Activated CD8-positive, alpha-beta T cell treated with anti-CD3 and anti-CD28 coated beads for 36 hours (primary cell): Measurements from ENCODE around the gene EGF. TPM values are rescaled to one million over a fixed set of nuclear protein-coding genes. Genes with fewer than 3 reads are reported as not detected.

Source experiments
- ATAC-seq: fragments of 200-7000 bp; cut with Tn5 transposase; one replicate; pipeline ENCODE4 v1.10.0; 2021; ENCODE audit warnings: mild to moderate bottlenecking, moderate library complexity
- CTCF ChIA-PET: fragments of 350-600 bp; sonication (Branson Sonifier 250); formaldehyde crosslinking; loops from one replicate; lab custom pipeline; 2021; ENCODE audit warnings: antibody characterized with exemption; lab: Charles Lee
- POLR2A ChIA-PET: fragments of 350-600 bp; sonication (Branson Sonifier 250); formaldehyde crosslinking; loops from one replicate; lab custom pipeline; 2021; ENCODE audit warnings: antibody characterized with exemption; lab: Charles Lee
- DNase-seq: peaks from one replicate; pipeline ENCODE4 v3.0.0-alpha.2; 2020
- H3K27ac Mint-ChIP-seq: one replicate; pipeline ENCODE4 v1.8.0; 2021; ENCODE audit warnings: mild to moderate bottlenecking, mixed read lengths
- H3K27me3 Mint-ChIP-seq: one replicate; pipeline ENCODE4 v1.8.0; 2021; ENCODE audit warnings: mixed read lengths
- H3K36me3 Mint-ChIP-seq: one replicate; pipeline ENCODE4 v1.8.0; 2021; ENCODE audit warnings: low read depth, mixed read lengths
- H3K4me1 Mint-ChIP-seq: one replicate; pipeline ENCODE4 v1.8.0; 2021; ENCODE audit warnings: low read depth, mixed read lengths
- H3K4me3 Mint-ChIP-seq: one replicate; pipeline ENCODE4 v1.8.0; 2021; ENCODE audit warnings: mild to moderate bottlenecking, moderate library complexity, mixed read lengths
- H3K9me3 Mint-ChIP-seq: one replicate; pipeline ENCODE4 v1.8.0; 2021; ENCODE audit warnings: mixed read lengths
- CTCF ChIP-seq: fragments of 200-600 bp; IDR thresholded peaks from one replicate; pipeline ENCODE4 v1.8.0; 2022; ENCODE audit warnings: antibody characterized with exemption, mild to moderate bottlenecking
- intact Hi-C: fragments of 100-400 bp; cut with micrococcal nuclease; formaldehyde crosslinking; loops from one replicate; pipeline ENCODE4 v1.10.0; 2022
- total RNA-seq, 2 experiments: library from RNA; stranded (reverse); gene quantifications; one replicate each; pipeline ENCODE4 v1.2.3, GENCODE V29; 2021

Gene EGF
- total RNA-seq, 2 experiments from 2014 or later: not detected

- CTCF ChIA-PET: no interaction called here
- H3K9me3 Mint-ChIP-seq: no peaks in the 10 kb centered on the region
These were observed 22.6 kb upstream of the EGF start for GRCh38 chr4:109890076-109890475.

GRCh38 chr4:109902559-109903251, 10.0 kb upstream of the EGF start:
- no peak for ATAC-seq
- peaks cover 2% of the 10 kb centered on the region for H3K9me3 Mint-ChIP-seq
- DNase-seq: no peak
- no peak overlapping the region for H3K4me3 Mint-ChIP-seq
- H3K27me3 Mint-ChIP-seq: peaks cover 19% of the 10 kb centered on the region
- H3K27ac Mint-ChIP-seq: no peak overlapping the region
- CTCF ChIA-PET: no interaction called here
- POLR2A ChIA-PET: no interaction called here
- no peaks in the 10 kb centered on the region for H3K4me1 Mint-ChIP-seq
- no peaks in the 10 kb centered on the region for H3K36me3 Mint-ChIP-seq
- TF ChIP-seq CTCF: no peak
- intact Hi-C loops: no loop called here

More at GRCh38 chr4:109890076-109890475, 22.6 kb upstream of the EGF start:
- no peak overlapping the region for H3K4me3 Mint-ChIP-seq
- POLR2A ChIA-PET: no interaction called here
- no peak overlapping the region for H3K27ac Mint-ChIP-seq
- H3K4me1 Mint-ChIP-seq: no peaks in the 10 kb centered on the region
- no peak for TF ChIP-seq CTCF
- H3K27me3 Mint-ChIP-seq: peaks cover 4% of the 10 kb centered on the region
- no peaks in the 10 kb centered on the region for H3K36me3 Mint-ChIP-seq
- DNase-seq (no peak), ATAC-seq (no peak)
- intact Hi-C loops: no loop called here

GRCh38 chr4:109908731-109909130, 4.0 kb upstream of the EGF start:
- H3K27me3 Mint-ChIP-seq: peaks cover 17% of the 10 kb centered on the region
- no peak for ATAC-seq
- POLR2A ChIA-PET: no interaction called here
- no peak overlapping the region for H3K4me3 Mint-ChIP-seq
- no peak for DNase-seq
- no peak for TF ChIP-seq CTCF
- intact Hi-C loops: no loop called here
- no peaks in the 10 kb centered on the region for H3K9me3 Mint-ChIP-seq
- H3K4me1 Mint-ChIP-seq: no peaks in the 10 kb centered on the region
- no peaks in the 10 kb centered on the region for H3K36me3 Mint-ChIP-seq
- CTCF ChIA-PET: no interaction called here
- H3K27ac Mint-ChIP-seq: no peak overlapping the region

GRCh38 chr4:109910256-109910655, 2.4 kb upstream of the EGF start:
- Mint-ChIP-seq H3K9me3 (no peaks in the 10 kb centered on the region), H3K27me3 (peaks cover 18% of the 10 kb centered on the region), H3K4me1 (no peaks in the 10 kb centered on the region), H3K4me3 (no peak overlapping the region), H3K36me3 (no peaks in the 10 kb centered on the region), H3K27ac (no peak overlapping the region)
- CTCF ChIA-PET: interaction anchor here (1.0 kb wide), 1 partner anchor 12 kb away, joined by 3 read pairs; no protein-coding TSS in a partner anchor
- ATAC-seq: no peak
- intact Hi-C loops: no loop called here
- POLR2A ChIA-PET: interaction anchor here (0.6 kb wide), 1 partner anchor 1946 kb away, joined by 3 read pairs; no protein-coding TSS in a partner anchor
- no peak for DNase-seq
- TF ChIP-seq CTCF: no peak

- POLR2A ChIA-PET: no interaction called here
- Mint-ChIP-seq H3K27ac (no peak overlapping the region), H3K4me1 (no peaks in the 10 kb centered on the region), H3K27me3 (peaks cover 11% of the 10 kb centered on the region), H3K36me3 (no peaks in the 10 kb centered on the region), H3K4me3 (no peak overlapping the region), H3K9me3 (no peaks in the 10 kb centered on the region)
- CTCF ChIA-PET: no interaction called here
- no peak for TF ChIP-seq CTCF
- DNase-seq: no peak
- ATAC-seq: no peak
- intact Hi-C loops: no loop called here
These were observed 1.0 kb downstream of the EGF start for GRCh38 chr4:109913596-109914241.
